ENCODE results near the gene TPPP2. TPM values are rescaled to one million over a fixed set of nuclear protein-coding genes. Genes with fewer than 3 reads are reported as not detected.

Gene TPPP2
- total and polyA plus RNA-seq, 2 of the 4 experiments (the other 2 are of a cell fraction): not detected

- in situ Hi-C loops (cut with MboI; ENCODE audit: low sequenced_read_pairs) (no loop called here), intact Hi-C loops (cut with micrococcal nuclease) (loop anchor here (1.0 to 2.0 kb wide), 4 partner anchors 26 to 343 kb away; no protein-coding TSS in a partner anchor), dilution Hi-C loops (cut with HindIII; ENCODE audit: low sequenced_read_pairs, unreplicated experiment) (no loop called here)
- H3K9me1 ChIP-seq (ENCODE audit: insufficient read depth, low read length): no peaks in the 10 kb centered on the region
- no peaks in the 10 kb centered on the region for H3K79me1 ChIP-seq (ENCODE audit: low read depth in 1 of 2, low read length in 2 of 2)
- no TSS peak for BruUV-seq (replicated peaks)
- H3K36me3 ChIP-seq (ENCODE audit: control insufficient read depth, insufficient read depth, low read length): no peaks in the 10 kb centered on the region
- no peak overlapping the region for H2AK5ac ChIP-seq (ENCODE audit: low read depth, low read length)
- H3K4me3 ChIP-seq (ENCODE audit: insufficient read depth, low read depth, low read length): no peak overlapping the region
- peaks cover 2% of the 10 kb centered on the region; the same call in 1 of the 2 replicates for H3K4me1 ChIP-seq (ENCODE audit: control insufficient read depth, insufficient read depth, low read length)
- no peak overlapping the region for H4K5ac ChIP-seq (ENCODE audit: low read depth, low read length)
- H3K14ac ChIP-seq (replicated peaks; ENCODE audit: low read depth, low read length): no peak overlapping the region
- H4K91ac ChIP-seq (ENCODE audit: insufficient read depth, low read depth, low read length): no peak overlapping the region
- no peak overlapping the region for H2BK5ac ChIP-seq (ENCODE audit: low read depth, low read length, poor library complexity, severe bottlenecking)
- no peak overlapping the region for H3K9ac ChIP-seq (ENCODE audit: low read depth, low read length)
- DNase-seq (no peak), ATAC-seq (ENCODE audit: low read depth) (no peak)
- H3K4me2 ChIP-seq (ENCODE audit: low read depth, low read length): no peak overlapping the region
- H2BK120ac ChIP-seq (ENCODE audit: low read depth, low read length): no peak overlapping the region
- WGBS, 2 experiments (ENCODE audit: extremely low coverage in 2 of 2, insufficient read length in 1 of 2): 82% methylated on average over 2 of the region's 8 CpGs; no CpG with 5 or more reads in 1 of the 2 experiments
- H2AK9ac ChIP-seq (replicated peaks; ENCODE audit: low read depth, low read length, poor library complexity): no peak overlapping the region
- no peak overlapping the region for H3K4ac ChIP-seq (ENCODE audit: low read depth, low read length)
- H2BK15ac ChIP-seq (ENCODE audit: low read depth, low read length): no peak overlapping the region
- H3K9me3 ChIP-seq (ENCODE audit: control insufficient read depth, insufficient read depth, low read length): no peaks in the 10 kb centered on the region
- no peaks in the 10 kb centered on the region for H4K20me1 ChIP-seq (ENCODE audit: insufficient read depth, low read length)
- ChIA-PET POLR2A (ENCODE audit: unreplicated experiment) (no interaction called here), CTCF (interaction anchor here (0.7 to 3.7 kb wide), 10 partner anchors 9 to 349 kb away, joined by 3 to 37 read pairs (median 4); no protein-coding TSS in a partner anchor)
- H2BK20ac ChIP-seq (ENCODE audit: low read depth, low read length): no peak overlapping the region
- no peak overlapping the region for H2AFZ ChIP-seq (replicated peaks; ENCODE audit: low read length, poor library complexity)
- no peak for TF ChIP-seq ELK1 (IDR thresholded peaks at IDR 0.05; ENCODE audit: borderline replicate concordance, low read depth, low read length)
- no peak for TF ChIP-seq RCOR1 (IDR thresholded peaks at IDR 0.05; ENCODE audit: insufficient replicate concordance, low read length)
- TF ChIP-seq CTCF (conservative IDR thresholded peaks at IDR 0.05; ENCODE audit: low read depth, low read length): no peak
- no peak for TF ChIP-seq MAFK (IDR thresholded peaks at IDR 0.05; ENCODE audit: low read depth, low read length)
- TF ChIP-seq USF2 (IDR thresholded peaks at IDR 0.05; ENCODE audit: low read depth, low read length): no peak
- H4K8ac ChIP-seq (ENCODE audit: low read depth in 2 of 2, low read length in 2 of 2): no peak overlapping the region
- H3K23ac ChIP-seq (ENCODE audit: low read depth, low read length): no peak overlapping the region
- H3K27me3 ChIP-seq (ENCODE audit: control insufficient read depth, insufficient read depth, low read length): peaks cover 33% of the 10 kb centered on the region
- H3K56ac ChIP-seq (ENCODE audit: extremely low read depth, insufficient read depth, low read length): no peak overlapping the region
- H3K18ac ChIP-seq (ENCODE audit: low read depth, low read length): no peak overlapping the region
- no peak overlapping the region for H3K27ac ChIP-seq (ENCODE audit: insufficient read depth, low read length)
Observed at GRCh38 chr14:21040370-21040925, 10.4 kb downstream of the TPPP2 start.

Measured in IMR-90 (cell line).